Bronchial epithelial cell (primary cell): ENCODE measurements around the gene EFR3B. TPM values are rescaled to one million over a fixed set of nuclear protein-coding genes. Genes with fewer than 3 reads are reported as not detected.

Experiments
- DNase-seq: peaks from one replicate; pipeline ENCODE4 v3.0.0-alpha.2; 2010; ENCODE audit warnings: low read depth
- FAIRE-seq: peaks from 2 replicates; lab custom pipeline; 2011; peaks lifted over from hg19 to GRCh38; lab: Jason Lieb, UNC
- H3K27me3 ChIP-seq: 2 replicates; pipeline ENCODE4 v1.5.1; 2011; ENCODE audit warnings: low read length; ENCODE audit not compliant: control insufficient read depth, insufficient read depth
- H3K36me3 ChIP-seq: 2 replicates; pipeline ENCODE4 v1.5.1; 2011; ENCODE audit warnings: low read length; ENCODE audit not compliant: control insufficient read depth, insufficient read depth
- H3K4me3 ChIP-seq: 2 replicates; pipeline ENCODE4 v1.5.1; 2011; ENCODE audit warnings: mild to moderate bottlenecking, low read depth, low read length, control low read depth
- total RNA-seq: library from RNA; depleted of rRNA; stranded (reverse); fragments of >200 nt; gene quantifications from 2 replicates; pipeline ENCODE4 v1.2.1, GENCODE V29; 2014
- TF ChIP-seq, protein P1 (sequence below): IDR thresholded peaks from 2 replicates; pipeline ENCODE4 v1.5.1; 2011; ENCODE audit warnings: mild to moderate bottlenecking, moderate library complexity, low read length, control low read depth, inconsistent platforms; ENCODE audit not compliant: insufficient read depth, severe bottlenecking

The EFR3B gene
- total RNA-seq, 1 donor from 2014 or later, result not detected

DNA sequence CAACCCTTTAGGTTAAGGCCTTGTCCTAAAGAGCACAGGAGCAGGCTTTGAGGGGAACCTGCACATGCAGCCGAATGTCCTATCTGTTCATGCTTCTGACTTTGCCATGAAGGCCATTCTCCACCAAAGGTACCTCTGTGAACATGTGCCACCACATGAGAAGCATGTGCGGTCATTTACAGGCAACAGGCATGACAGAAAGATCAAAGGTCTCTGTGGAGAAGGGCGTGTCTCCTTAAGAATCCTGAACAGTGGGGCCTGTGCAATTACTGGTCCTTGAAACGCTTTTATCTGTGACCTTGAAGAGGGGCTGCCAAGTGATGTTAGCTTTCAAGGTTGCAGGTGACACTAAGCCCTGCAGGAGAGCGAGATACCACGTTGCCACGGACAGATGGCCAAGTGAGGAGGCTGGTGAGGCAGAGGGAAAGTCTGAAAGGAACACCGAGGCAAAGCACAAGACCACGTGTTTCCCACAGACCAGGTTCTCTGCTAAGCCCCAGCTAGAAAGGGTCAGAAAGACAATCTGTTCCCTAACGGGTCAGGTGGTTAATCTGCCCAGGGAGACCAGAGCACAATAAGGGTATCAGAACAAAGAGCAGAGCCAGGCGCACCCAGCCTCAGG is 146.0 kb downstream of the EFR3B start:
- Histone ChIP-seq H3K27me3 (no peaks in the 10 kb centered on the region), H3K36me3 (no peaks in the 10 kb centered on the region), H3K4me3 (no peak overlapping the region)
- FAIRE-seq (no peak), DNase-seq (no peak)
- TF ChIP-seq, protein P1, sequence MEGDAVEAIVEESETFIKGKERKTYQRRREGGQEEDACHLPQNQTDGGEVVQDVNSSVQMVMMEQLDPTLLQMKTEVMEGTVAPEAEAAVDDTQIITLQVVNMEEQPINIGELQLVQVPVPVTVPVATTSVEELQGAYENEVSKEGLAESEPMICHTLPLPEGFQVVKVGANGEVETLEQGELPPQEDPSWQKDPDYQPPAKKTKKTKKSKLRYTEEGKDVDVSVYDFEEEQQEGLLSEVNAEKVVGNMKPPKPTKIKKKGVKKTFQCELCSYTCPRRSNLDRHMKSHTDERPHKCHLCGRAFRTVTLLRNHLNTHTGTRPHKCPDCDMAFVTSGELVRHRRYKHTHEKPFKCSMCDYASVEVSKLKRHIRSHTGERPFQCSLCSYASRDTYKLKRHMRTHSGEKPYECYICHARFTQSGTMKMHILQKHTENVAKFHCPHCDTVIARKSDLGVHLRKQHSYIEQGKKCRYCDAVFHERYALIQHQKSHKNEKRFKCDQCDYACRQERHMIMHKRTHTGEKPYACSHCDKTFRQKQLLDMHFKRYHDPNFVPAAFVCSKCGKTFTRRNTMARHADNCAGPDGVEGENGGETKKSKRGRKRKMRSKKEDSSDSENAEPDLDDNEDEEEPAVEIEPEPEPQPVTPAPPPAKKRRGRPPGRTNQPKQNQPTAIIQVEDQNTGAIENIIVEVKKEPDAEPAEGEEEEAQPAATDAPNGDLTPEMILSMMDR, result no peak

DNA sequence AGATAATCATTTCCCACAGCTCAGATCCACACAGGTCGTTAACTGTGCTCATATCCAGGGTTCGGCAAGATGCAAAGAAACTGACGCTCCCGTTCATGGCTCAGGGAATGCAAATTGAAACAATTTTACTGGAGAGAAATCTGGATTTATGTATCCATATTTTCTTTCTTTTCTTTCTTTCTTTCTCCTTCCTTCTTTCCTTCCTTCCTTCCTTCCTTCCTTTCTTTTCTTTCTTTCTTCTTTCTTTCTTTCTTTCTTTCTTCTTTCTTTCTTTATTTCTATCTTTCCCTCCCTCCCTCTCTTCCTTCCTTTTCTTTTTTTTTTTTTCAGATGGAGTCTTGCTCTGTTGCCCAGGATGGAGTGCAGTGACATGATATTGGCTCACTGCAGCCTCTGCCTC is 146.5 kb downstream of the EFR3B start:
- no peak for FAIRE-seq

DNA sequence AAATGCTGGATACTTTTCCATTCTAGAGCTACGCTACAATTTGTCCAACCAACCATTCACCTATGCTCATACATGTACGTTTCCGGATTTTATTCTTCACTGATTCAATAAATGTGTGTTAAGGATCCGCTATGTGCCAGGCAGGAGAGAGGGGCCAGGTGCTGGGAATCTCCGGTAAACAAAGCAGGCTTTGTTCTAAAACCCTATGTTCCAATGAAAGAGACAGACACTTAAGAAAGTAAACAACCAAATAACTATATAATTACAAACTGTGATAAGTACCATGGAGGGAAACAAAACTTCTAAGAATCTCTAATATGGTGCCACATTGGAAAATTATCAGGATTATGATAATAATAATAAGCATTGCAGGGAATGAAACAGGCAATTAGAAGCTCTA is 148.7 kb downstream of the EFR3B start:
- DNase-seq, result no peak
- FAIRE-seq, result no peak
- no peak overlapping the region for H3K4me3 ChIP-seq
- TF ChIP-seq, protein P1, result no peak
- no peaks in the 10 kb centered on the region for H3K36me3 ChIP-seq
- no peaks in the 10 kb centered on the region for H3K27me3 ChIP-seq

More for the DNA sequence above, 146.5 kb downstream of the EFR3B start:
- TF ChIP-seq, protein P1, result no peak
- Histone ChIP-seq H3K27me3 (no peaks in the 10 kb centered on the region), H3K36me3 (no peaks in the 10 kb centered on the region), H3K4me3 (no peak overlapping the region)
- DNase-seq, result no peak

DNA sequence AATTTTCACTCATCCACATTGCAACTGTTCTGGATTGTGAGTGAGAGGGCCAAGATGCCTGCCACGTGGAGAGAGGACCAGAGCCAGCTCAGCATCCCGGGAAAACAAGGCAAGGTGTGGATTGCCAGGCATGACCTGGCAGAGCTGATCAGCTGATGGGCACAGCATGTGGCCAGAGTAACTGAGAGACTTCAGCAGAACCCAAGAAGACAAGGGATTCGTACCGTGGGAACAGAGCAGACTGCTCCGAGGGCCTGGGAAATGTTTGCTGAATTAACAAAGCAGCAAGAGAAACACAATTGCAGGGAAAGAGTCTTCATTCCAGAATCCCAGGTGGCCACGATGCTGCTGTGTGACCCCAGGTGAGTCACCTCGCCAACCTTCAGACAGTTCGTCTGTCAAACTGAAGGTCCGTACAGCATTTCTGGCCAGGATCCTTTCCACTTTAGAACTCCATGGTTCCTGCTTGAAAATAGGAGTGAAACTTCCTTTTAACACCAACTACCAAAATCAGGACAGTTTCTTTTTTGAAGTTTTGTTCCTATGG is 152.8 kb downstream of the EFR3B start:
- FAIRE-seq (no peak), DNase-seq (no peak)
- Histone ChIP-seq H3K4me3 (no peak overlapping the region), H3K36me3 (no peaks in the 10 kb centered on the region), H3K27me3 (no peaks in the 10 kb centered on the region)
- TF ChIP-seq, protein P1, result no peak

DNA sequence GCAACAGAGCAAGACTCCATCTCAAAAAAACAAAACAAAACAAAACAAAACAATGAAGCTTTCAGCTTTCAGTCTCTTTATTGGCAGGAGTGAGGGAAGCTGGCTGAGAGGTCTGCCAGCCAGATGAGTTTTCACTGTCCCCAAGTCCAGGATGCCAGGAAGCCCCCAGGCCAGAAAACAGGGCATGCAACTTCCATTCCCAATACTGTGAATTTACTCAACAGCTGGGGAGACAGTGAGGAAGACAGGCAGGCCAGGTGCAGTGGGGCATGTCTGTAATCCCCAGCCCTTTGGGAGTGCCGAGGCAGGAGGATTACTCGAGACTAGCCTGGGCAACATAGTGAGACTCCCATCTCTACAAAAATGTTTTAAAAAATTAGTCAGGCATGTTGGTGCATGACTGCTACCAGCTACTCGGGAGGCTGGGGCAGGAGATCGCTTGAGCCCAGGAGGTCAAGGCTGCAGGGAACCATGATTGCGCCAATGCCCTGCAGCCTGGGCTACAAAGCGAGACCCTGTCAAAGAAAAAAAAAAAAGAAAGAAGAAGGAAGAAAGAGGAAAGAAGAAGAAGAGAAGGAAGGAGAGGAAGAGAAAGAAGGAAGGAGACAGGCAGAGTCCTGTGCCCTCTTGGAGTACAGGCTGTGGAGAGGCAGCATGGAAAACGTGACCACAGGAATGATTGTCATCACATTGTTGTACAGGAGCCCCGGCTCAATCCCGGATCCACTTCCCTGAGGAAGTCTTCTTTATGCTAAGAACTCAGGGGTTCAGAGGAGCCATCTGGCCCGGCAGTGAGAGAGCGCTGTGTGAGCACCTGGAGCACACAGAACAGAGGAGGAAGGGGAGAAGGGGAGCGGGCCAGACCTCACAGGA is 155.7 kb downstream of the EFR3B start:
- TF ChIP-seq, protein P1, result no peak
- DNase-seq, result no peak
- Histone ChIP-seq H3K36me3 (no peaks in the 10 kb centered on the region), H3K4me3 (no peak overlapping the region), H3K27me3 (no peaks in the 10 kb centered on the region)
- FAIRE-seq, result no peak
